ENCODE measurements around the gene GTF2A1L.
"Not testable (repeated sequence)": the region's sequence is repeated elsewhere in the genome, so short reads cannot be mapped to it uniquely, and the experiment has no call there.

GTF2A1L gene

DNA sequence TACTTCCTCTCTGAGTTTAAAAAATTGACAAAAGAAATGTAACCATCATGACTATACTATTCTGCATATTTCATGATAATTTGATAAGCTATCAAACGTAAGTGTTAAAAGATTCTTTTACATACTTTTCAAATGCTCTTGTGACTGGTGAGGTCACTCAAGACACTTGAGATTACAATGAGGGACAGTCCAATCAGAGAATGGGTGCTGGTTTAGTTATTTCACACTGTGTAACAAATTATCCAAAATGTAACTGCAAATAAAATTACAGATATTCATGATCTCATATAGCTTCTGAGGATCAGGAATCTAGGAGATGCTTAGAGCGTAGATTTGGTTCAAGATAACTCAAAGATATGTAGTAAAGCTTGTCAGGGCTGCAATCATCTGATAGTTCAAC is 4.4 kb upstream of the GTF2A1L start:
- no peak for DNase-seq

DNA sequence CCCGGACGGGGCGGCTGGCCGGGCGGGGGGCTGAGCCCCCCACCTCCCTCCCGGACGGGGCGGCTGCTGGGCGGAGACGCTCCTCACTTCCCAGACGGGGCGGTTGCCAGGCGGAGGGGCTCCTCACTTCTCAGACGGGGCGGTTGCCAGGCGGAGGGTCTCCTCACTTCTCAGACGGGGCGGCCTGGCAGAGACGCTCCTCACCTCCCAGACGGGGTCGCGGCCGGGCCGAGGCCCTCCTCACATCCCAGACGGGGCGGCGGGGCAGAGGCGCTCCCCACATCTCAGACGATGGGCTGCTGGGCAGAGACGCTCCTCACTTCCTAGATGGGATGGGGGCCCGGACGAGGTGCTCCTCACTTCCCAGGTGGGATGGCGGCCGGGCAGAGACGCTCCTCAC is 3.1 kb upstream of the GTF2A1L start:
- DNase-seq: not testable (repeated sequence)

DNA sequence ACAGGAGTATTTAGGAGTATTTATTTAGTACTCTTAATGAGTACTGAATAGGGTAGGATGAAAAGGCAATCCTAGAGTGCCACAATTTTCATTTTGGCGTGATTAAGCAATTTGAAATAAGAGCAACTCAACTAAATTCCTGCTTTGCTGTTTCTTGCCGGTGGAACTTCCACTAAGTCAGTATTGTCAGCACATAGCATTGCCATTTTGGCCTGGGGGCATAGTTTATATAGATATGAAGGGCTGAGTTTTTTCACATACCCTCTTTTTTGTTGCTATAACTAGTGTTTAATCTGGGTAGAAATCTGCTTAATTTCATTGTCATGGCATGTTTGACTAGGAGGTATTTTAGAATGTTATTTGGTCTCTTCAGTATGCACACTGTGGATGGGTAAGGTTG is 1.9 kb downstream of the GTF2A1L start:
- no peak for DNase-seq

GRCh38 chr2:48620604-48621003 is 2.9 kb downstream of the GTF2A1L start:
- DNase-seq: no peak

DNA sequence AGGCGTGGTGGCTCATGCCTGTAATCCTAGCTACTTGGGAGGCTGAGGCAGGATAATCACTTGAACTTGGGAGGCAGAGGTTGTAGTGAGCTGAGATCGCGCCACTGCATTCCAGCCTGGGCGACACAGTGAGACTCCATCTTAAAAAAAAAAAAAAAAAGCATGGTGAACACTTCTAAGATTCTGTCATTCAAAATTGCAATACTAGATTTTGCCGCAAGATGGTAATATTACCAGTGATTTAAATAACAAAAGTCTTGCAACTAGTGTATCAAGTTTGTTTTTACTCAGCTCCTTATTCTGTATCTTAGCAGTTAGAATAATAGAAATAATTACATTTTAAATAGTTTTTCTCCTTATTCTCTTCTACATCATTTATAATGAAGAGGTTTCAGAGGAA is 5.0 kb downstream of the GTF2A1L start:
- not testable (repeated sequence) for DNase-seq

GRCh38 chr2:48624696-48625095 is 7.0 kb downstream of the GTF2A1L start:
- DNase-seq: no peak

GRCh38 chr2:48626047-48626446 is 8.4 kb downstream of the GTF2A1L start:
- DNase-seq: no peak

GRCh38 chr2:48633143-48633542 is 15.5 kb downstream of the GTF2A1L start:
- no peak for DNase-seq

DNA sequence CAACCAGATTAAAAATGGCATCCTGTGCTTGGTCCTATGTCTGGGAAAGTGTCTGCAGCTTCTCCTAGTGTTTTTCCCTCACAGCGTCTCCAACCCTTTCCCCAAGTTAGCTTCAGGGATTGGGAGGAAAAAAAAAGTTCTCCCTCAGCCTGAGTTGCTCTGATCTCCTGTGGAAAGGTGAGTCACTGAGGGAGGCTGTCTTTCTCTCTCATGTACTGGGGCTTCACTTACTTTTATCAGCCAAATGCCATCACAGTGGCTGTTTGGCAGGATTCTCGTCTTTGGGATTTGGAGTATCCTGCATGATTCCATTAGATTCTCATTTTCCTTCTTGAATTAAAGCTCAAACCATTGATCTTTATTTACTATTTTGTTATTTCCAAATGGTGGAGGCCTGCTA is 18.1 kb downstream of the GTF2A1L start:
- DNase-seq: no peak

- no peak for DNase-seq
Measured at GRCh38 chr2:48638261-48638660, 20.6 kb downstream of the GTF2A1L start.

DNA sequence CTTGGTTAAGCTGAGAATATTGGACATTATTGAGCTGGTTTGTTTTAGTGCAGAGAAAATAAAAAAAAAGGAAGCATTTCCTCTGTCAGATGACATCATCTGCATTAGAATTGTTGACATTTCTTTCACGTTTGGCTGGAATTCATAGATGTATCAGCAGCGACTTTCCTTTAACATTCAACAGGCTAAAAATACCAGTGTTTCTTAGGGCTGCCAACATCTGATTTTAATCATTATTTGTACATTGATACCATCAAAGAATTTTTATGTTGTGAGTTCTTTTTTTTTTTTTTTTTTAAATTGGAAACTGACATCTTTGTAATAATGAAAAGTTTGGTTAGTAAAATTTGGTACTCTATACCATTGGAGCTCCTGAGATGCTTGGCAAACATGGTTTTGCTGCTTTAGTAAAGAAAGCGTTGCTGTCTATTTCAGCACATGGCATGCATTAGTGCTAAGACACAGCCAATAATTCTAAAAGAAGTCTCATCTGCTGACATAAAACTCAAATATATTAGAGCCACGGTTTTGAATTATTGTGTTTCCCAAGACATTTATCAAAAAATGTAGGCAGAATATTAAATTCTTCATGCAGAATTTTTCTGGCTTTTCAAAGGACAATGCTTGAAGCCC is 33.6 kb downstream of the GTF2A1L start:
- DNase-seq: no peak

- no peak for DNase-seq
Measured at GRCh38 chr2:48668992-48669391, 51.3 kb downstream of the GTF2A1L start.

DNA sequence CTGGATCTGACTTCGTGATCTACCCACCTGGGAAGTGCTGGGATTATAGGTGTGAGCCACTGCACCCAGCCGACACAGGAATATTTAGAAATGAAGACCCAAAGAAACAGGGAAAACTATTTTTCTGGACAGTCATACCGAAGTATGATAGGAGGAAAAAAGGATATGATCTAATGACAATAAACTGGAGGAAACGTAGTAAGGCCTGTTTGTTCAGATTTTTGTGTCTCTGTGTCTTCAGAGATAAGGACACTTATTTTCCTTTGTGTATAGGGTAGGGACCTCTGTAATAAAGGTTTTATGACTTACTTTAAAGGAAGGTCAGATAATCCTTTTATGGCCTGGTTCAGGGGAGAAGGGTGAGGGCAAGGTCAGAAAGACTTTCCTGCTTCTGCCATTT is 55.9 kb downstream of the GTF2A1L start:
- DNase-seq: no peak

GRCh38 chr2:48674933-48675332 is 57.3 kb downstream of the GTF2A1L start:
- no peak for DNase-seq

DNA sequence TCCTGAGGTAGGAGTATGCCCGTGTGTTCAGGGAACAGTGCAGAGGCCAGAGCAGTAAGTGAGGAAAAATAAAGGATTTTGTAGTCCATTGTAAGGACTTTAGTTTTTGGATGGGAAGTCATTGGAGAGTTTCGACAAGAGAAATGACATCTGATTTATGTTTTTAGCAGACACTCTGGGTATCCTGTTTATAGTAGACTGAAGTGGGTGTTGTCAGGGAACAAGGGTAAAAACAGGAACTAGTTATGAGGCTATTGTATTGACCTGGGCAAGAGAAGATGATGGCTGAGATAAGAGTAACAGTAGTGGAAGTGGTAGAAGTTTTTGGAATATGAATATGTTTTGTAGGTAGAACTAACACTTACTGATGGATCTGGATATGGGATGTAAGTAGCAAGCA is 59.8 kb downstream of the GTF2A1L start:
- no peak for DNase-seq

DNA sequence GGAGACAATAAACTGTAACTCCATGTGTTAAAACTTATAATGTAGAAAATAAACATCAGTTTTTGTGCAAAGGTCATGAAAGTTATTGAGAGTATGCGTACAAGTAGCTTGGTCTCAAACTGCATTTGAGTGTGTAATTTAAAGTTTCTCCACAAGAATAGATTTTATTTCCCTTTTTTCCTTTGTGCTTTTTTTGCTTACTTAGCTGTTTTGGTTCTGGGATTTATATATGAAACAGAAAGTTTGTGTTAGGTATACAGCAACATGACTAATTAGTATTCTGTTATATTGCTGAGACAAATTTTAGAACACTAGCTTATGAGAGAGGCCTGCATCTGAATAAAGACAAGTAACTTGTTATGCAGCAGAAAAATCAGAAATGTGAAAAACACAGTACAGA is 67.5 kb downstream of the GTF2A1L start:
- DNase-seq: no peak

DNA sequence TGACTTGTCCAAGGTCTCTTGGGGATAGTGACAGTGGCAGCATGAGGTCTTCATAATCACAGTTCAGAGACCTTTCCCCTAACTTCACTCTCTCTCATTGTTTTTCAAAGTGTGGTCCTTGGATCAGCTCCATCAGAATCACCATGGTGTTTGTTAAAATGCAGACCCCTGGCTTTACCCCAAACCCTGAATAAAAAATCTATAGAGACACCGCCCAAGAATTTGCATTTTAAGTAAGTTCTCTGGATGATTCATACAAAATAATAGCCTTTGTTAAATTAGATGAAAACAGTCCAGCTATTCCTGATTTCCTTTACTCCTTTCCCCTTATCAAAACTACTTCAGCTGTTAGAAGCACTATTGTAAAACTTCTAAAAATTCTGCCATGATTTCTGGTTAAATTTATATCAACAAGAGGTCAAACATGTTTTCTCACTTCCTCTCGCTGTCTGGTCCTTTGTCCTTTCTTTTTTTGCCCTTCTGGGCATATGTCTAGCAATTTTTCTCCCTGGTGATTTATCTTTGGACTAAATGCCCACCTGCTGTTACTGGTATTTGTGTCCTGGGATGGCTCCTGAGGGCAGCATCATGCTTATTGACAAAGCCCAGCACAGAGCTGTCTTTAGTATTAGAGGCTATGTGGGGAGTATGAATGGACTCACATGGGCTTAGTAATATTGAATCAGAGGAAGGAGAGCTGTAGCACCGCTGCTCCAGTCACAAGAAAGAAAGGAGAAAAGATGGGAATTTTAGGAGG is 74.5 kb downstream of the GTF2A1L start:
- no peak for DNase-seq

GRCh38 chr2:48693066-48693465 is 75.4 kb downstream of the GTF2A1L start:
- no peak for DNase-seq

DNA sequence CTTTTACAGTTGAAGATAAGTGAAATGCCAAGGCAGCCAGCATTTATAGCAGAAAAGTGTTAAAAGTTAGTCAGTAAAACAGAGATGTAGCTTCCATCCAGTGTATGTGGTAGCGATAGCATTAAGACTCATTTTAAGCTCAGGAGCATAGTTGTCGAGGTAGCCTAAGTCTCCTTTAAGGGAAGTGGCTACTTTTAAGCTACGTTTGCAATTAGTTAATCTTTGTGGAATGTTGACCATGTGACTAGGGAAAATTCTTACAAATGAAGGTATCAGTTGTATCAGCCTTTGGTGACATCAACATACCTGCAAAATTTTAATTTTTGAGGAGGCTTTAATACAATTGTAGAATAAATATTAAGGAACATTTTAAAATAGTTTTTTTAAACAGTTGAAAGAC is 76.0 kb downstream of the GTF2A1L start:
- no peak for DNase-seq

- no peak for DNase-seq
Measured at GRCh38 chr2:48694149-48694548, 76.5 kb downstream of the GTF2A1L start.

- DNase-seq: no peak
Measured at GRCh38 chr2:48695991-48696390, 78.3 kb downstream of the GTF2A1L start.

DNA sequence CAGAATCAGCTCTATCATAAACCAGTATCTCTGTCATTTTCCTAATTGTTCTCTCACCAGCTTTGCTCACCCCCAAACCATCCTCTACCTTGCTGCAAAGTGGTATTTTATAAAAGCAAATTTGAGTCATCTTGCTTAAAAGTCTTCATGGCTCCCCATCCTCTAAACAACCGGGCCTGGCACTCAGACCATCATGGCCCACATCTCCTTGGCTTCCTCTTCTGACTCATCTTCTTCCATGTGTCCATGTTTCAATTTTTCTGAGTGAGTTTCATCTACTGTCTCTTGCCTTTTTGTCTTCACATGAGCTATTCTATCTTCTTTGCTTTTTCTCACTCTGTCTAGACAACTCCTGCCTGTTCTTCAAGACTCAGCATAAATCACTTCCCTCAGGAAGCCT is 79.2 kb downstream of the GTF2A1L start:
- no peak for DNase-seq

DNA sequence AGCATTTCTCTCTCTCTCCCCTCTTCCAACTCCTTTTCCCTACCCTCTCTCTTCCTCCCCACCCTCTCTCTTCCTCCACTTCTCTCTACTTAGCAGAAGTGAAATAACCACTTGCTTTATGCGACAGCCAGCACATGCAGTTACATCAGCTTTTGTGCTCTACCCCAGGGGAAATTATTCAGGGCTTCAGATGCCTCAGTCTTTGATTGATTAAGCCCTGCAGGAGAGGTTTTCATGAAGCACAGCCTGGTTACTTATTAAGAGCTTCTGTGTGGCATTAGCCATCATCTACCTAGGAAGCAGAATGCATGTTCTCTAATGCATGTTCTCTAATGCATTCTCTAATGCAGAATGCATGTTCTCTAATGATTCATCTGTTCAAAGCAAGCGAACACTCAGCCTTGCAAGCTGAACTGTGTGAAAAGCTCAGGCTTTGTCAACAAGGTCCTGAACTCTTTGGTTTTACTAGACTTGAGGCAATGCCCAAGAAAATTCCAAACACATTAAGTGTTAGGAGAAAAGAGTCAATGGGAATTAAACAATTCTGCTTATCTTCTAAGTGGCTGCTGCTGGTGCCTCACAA is 81.8 kb downstream of the GTF2A1L start:
- DNase-seq: no peak

- DNase-seq: not testable (repeated sequence)
Measured at GRCh38 chr2:48703621-48704020, 86.0 kb downstream of the GTF2A1L start.

- no peak for DNase-seq
Measured at GRCh38 chr2:48707466-48707865, 89.8 kb downstream of the GTF2A1L start.
